Upper lobe of left lung (tissue), 4 donors: ENCODE data around the gene CYP51A1.
"Not testable (repeated sequence)": the region's sequence is repeated elsewhere in the genome, so short reads cannot be mapped to it uniquely, and the experiment has no call there.

Experiments used
- EP300 ChIP-seq, 4 donors: sonication (generic); formaldehyde crosslinking; IDR thresholded peaks; one replicate each; pipeline ENCODE4 v1.5.1; 2017; ENCODE audit warnings: antibody characterized with exemption in 4 of 4, control low read depth in 2 of 4
- TF ChIP-seq, protein P1 (sequence below), 6 experiments: fragments of 450-650 bp in 4 of 6; fragments of 200-600 bp in 2 of 6; sonication (generic) in 2 of 6; IDR thresholded peaks; one replicate each; pipeline ENCODE4 v1.5.1; 2016 to 2019; ENCODE audit warnings: antibody characterized with exemption in 6 of 6

DNA sequence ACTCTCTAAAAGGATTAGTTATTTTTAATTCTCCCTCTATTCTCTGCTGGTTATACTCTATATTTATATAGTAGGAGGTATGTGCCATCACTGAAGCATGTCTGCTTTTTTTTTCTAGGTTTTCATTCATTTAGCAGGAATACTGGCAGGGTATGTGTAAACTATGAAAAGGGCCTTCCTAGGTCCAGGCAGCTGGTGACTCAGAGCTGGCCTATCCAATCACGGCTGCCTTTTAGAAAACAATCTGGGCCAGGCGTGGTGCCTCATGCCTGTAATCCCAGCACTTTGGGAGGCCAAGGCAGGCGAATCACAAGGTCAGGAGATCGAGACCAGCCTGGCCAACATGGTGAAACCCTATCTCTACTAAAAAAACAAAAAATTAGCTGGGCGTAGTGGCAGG is 31.4 kb downstream of the CYP51A1 start:
- not testable (repeated sequence) for TF ChIP-seq EP300 (IDR thresholded peaks at IDR 0.05)
- TF ChIP-seq, protein P1, sequence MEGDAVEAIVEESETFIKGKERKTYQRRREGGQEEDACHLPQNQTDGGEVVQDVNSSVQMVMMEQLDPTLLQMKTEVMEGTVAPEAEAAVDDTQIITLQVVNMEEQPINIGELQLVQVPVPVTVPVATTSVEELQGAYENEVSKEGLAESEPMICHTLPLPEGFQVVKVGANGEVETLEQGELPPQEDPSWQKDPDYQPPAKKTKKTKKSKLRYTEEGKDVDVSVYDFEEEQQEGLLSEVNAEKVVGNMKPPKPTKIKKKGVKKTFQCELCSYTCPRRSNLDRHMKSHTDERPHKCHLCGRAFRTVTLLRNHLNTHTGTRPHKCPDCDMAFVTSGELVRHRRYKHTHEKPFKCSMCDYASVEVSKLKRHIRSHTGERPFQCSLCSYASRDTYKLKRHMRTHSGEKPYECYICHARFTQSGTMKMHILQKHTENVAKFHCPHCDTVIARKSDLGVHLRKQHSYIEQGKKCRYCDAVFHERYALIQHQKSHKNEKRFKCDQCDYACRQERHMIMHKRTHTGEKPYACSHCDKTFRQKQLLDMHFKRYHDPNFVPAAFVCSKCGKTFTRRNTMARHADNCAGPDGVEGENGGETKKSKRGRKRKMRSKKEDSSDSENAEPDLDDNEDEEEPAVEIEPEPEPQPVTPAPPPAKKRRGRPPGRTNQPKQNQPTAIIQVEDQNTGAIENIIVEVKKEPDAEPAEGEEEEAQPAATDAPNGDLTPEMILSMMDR (IDR thresholded peaks at IDR 0.05), result not testable (repeated sequence)
